NCI-H1694 (cell line): ENCODE results near the gene CT45A9.
A peak's percentile ranks its signal among the peaks of the same experiment; 100 is the strongest.
"Not testable (repeated sequence)": the region's sequence is repeated elsewhere in the genome, so short reads cannot be mapped to it uniquely, and the experiment has no call there.

ENCODE experiments used
- DNase-seq: peaks from one replicate; lab custom pipeline; 2025; lab: John Stamatoyannopoulos, UW

Gene CT45A9, protein sequence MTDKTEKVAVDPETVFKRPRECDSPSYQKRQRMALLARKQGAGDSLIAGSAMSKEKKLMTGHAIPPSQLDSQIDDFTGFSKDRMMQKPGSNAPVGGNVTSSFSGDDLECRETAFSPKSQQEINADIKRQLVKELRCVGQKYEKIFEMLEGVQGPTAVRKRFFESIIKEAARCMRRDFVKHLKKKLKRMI

DNA sequence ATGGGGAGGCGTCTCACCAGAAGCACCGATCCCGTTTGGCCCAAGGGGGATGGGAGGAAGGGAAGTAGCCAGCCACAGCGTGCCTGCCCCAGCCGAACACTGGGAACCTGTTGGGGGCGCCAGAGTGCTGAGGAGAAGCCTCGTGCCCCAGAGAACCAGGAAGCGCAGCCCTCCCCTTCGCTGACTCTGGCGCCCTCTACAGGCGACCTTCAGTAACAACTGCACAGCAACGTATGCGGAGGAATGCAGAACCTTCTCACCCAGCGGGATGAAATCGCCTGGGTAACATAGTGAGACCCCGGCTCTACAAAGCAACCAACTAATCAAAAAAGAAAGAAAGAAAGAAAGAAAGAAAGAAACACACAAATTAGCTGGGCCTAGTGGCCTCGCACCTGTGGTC is at the start of gene CT45A9:
CT45A9 (minus strand) TSS at position 101 of the 400 bp plus-strand sequence. CDS start 3,751 bp downstream, outside the sequence.
- not testable (repeated sequence) for DNase-seq

DNA sequence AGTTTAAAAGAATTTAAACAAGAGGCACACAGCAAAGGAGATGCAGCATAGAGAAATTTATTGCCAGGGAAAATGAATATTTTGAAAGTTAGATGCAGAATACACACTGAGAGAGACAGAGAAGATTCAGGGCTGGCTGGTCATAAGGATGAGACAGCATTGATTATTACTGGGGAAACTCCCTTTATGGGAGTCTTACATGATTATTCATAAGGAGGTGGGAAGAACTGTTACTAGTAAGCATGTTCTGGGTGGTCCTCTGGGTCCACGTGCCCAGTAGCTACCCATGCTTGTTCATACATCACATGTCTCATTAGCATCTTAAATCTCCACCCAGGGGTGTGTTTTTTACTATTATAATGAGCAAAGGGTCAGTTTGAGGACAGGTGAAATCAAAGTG is 48.9 kb upstream of the CT45A9 start:
- not testable (repeated sequence) for DNase-seq

DNA sequence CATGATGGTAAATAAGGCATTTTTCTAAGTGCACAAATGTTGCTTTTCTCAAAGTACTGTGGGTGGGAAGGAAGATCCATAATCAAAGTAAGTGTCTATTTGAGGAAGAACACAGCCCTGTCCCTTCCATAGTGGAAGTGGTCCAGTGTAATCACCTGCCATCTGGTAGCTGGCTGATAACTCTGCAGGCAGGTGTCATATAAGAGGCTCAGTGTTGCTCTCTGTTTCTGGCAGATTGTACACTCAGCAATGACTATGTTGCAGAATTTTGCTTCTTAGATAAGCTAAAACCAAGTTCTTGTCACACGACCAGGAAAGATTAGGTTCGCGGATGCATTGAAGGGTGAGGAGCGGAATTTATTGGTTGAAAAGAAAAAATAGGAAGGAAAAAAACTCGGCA is 42.8 kb upstream of the CT45A9 start:
- DNase-seq, result no peak

DNA sequence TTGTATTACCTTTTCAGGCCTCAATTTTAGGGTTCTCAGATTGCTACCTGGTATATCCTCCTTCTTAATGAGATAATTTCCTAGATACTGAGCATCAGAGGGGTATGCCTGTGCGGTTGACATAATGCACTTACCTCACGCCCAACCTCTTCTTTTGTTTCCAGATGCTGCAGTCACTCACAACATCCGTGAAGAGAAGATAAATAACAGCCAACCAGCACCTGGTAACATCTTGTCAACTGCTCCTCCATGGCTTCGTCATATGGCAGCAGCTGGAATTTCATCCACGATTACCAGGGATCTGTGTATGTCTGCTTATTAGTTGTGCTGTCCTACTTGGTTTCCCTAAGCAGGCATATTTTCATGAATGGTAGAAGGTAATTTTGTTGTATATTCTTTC is 38.6 kb upstream of the CT45A9 start:
- no peak for DNase-seq

DNA sequence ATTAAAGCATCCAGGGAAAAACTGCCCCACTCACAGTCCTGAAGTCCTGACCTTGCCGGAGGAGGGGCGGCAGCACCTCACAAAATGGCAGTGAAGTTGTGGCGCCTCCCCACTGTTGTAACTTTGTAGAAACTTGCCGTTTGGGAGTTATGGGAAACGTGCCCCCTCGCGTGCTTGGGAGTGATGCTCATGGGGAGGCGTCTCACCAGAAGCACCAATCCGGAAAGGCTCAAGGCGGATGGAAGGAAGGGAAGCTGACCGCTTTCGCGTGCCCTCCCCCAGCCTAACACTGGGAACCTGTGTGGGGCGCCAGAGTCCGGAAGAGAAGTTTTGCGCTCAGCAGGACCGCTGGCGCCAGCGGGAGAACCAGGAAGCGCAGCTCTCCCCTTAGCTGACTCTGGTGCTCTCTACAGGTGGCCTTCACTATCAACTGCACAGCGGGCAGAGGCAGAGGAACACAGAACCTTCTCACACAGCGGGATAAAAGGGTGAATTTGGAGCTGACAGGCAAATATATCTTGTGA is 21.7 kb upstream of the CT45A9 start, which contains the start of the genes CT45A10 and SAGE1:
CT45A10 (minus strand) TSS at position 151 of the 524 bp plus-strand sequence. CDS start 8,100 bp downstream, outside the sequence.
SAGE1 (plus strand) TSS at position 423 of the 524 bp plus-strand sequence. CDS start 2,527 bp downstream, outside the sequence.
- DNase-seq, result no peak

DNA sequence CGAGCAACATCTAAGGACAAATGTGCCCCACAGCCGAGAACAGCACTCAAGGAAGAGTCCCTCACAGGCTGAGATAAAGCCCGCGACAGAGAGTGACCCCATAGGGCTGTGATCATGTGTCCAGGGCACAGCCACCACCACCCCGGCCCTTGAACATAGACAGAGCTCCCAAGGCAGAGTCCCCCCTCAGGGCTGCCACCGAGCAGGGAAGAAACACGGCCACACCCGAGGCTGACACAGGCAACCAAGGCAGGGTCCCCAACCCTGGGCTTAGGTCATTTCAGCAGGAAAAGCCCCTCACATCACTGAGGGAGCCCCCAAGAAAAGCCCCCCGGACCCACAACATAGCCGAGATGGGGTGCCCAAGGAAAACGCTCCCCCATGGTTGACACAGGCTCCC is 21.2 kb upstream of the CT45A9 start:
- no peak for DNase-seq

DNA sequence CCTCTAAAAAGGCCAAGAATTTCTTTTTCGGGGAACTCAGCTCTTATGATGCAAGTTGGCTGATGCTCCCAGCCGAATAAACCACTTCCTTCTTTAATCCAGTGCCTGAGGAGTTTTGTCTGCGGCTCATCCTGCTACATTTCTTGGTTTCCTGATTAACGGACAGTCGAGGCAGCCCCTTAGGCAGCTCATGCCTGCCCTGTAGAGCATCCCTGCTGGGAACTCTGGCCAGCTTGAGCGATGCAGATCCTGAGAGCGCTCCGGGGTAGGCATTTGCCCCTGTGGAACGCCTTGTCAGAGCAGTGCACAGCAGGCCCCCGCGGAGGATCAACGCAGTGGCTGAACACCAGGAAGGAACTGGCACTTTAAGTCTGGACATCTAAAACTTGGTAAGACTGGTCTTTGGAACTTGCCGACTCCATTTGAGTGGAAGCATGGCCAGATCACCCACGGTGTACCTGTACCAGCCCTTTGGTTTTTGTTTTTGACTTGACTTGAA is 18.5 kb upstream of the CT45A9 start:
- DNase-seq, result no peak

DNA sequence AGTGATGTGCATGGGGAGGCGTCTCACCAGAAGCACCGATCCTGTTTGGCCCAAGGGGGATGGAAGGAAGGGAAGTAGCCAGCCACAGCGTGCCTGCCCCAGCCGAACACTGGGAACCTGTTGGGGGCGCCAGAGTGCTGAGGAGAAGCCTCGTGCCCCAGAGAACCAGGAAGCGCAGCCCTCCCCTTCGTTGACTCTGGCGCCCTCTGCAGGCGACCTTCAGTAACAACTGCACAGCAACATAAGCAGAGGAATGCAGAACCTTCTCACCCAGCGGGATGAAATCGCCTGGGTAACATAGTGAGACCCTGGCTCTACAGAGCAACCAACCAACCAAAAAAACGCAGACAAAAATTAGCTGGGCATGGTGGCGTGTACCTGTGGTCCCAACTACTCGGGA is 17.4 kb upstream of the CT45A9 start:
- peak; percentile 11 for DNase-seq

DNA sequence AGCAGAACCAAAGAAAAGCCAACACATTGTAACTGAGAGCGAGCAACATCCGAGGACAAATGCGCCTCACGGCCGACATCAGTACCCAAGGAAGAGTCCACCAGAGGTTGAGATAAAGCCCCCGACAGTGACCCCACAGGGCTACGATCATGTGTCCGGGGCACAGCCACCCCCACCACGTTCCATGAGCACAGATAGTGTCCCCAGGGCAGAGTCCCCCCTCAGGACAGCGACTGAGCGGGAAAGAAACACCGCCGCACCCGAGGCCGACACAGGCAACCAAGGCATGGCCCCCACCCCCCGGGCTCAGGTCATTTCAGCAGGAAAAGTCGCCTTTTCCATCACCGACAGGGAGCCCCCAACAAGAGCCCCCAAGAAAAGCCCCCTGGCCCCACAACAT is 16.6 kb upstream of the CT45A9 start:
- DNase-seq, result not testable (repeated sequence)

DNA sequence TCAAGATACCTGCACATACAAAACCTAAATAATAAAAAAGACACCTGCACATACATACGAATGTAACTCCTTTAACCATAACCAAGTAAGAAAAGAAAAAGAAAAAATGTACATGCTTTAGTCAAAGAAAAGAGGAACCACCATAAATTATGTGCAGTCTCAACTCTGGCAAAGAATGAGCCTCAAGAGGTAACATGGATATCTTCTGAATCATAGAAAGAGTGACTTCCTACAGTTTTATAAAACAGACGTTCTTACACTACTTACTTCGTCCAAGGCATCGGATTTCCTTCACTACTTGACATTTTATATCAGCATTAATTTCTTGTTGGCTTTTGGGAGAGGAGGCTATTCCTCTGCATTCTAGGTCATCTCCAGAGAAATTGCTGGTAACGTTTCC is 11.1 kb upstream of the CT45A9 start:
- DNase-seq, result not testable (repeated sequence)

DNA sequence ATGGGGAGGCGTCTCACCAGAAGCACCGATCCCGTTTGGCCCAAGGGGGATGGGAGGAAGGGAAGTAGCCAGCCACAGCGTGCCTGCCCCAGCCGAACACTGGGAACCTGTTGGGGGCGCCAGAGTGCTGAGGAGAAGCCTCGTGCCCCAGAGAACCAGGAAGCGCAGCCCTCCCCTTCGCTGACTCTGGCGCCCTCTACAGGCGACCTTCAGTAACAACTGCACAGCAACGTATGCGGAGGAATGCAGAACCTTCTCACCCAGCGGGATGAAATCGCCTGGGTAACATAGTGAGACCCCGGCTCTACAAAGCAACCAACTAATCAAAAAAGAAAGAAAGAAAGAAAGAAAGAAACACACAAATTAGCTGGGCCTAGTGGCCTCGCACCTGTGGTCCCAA is 17.2 kb downstream of the CT45A9 start, which contains the start of gene CT45A8:
CT45A8 (minus strand) TSS at position 101 of the 400 bp plus-strand sequence. CDS start 3,755 bp downstream, outside the sequence.
- DNase-seq, result not testable (repeated sequence)

DNA sequence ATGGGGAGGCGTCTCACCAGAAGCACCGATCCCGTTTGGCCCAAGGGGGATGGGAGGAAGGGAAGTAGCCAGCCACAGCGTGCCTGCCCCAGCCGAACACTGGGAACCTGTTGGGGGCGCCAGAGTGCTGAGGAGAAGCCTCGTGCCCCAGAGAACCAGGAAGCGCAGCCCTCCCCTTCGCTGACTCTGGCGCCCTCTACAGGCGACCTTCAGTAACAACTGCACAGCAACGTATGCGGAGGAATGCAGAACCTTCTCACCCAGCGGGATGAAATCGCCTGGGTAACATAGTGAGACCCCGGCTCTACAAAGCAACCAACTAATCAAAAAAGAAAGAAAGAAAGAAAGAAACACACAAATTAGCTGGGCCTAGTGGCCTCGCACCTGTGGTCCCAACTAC is 34.4 kb downstream of the CT45A9 start, which contains the start of gene CT45A7:
CT45A7 (minus strand) TSS at position 101 of the 400 bp plus-strand sequence. CDS start 3,747 bp downstream, outside the sequence.
- DNase-seq, result not testable (repeated sequence)

DNA sequence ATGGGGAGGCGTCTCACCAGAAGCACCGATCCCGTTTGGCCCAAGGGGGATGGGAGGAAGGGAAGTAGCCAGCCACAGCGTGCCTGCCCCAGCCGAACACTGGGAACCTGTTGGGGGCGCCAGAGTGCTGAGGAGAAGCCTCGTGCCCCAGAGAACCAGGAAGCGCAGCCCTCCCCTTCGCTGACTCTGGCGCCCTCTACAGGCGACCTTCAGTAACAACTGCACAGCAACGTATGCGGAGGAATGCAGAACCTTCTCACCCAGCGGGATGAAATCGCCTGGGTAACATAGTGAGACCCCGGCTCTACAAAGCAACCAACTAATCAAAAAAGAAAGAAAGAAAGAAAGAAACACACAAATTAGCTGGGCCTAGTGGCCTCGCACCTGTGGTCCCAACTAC is 51.7 kb downstream of the CT45A9 start, which contains the start of gene CT45A2:
CT45A2 (minus strand) TSS at position 101 of the 400 bp plus-strand sequence. CDS start 3,747 bp downstream, outside the sequence.
- not testable (repeated sequence) for DNase-seq
